Muscle of arm (tissue), 12 donors: ENCODE data around the gene TAS2R1. TPM values are rescaled to one million over a fixed set of nuclear protein-coding genes. Genes with fewer than 3 reads are reported as not detected.

ENCODE experiments used
- DNase-seq: peaks from one replicate; pipeline ENCODE4 v3.0.0-alpha.2; 2013
- polyA plus RNA-seq, 12 donors: library from polyadenylated mRNA; unstranded; fragments of 120-200 nt; gene quantifications; one replicate each; pipeline ENCODE4 v1.2.1, GENCODE V29; 2013; ENCODE audit not compliant: insufficient read length in 12 of 12

Gene TAS2R1
- polyA plus RNA-seq, 12 donors = 0.15 to 0.34 (median 0.18) TPM; not detected in 7

DNA sequence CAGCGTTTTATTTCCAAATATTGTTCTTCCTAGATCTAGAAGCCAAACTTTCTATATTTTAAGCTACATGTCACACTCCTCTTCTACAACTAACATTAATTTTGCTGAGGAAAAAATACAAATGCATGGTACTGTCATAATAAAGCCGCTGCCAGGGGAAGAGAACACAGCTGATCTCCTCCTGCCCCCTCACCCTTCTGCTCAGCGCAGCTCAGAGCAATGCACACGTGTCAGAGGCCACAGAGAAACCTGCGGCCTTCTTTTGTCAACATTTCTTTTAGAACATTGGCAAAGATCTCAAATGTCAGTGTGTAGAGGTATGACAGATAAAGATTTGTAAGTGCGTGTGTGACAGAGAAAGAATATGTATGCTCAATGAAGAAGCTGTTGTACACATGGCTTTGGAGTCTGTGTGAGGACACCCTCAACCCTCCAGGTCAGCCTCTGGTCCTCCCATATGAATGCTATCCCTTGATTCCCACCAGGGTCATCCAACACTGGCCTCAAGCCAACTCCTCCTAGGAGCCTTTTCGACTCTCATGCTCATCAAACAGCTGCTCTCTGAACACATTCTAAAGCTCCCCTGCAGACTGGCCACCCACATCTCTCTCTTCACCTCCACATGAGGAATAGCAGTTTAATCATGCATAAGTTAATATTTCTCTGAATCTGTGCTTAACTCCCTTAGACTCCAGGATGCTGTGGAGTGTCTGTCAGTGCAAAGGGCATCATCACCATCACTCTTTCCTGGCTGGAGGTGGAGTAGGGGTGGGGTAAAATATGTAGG, 40.9 kb downstream of the TAS2R1 start:
- no peak for DNase-seq

DNA sequence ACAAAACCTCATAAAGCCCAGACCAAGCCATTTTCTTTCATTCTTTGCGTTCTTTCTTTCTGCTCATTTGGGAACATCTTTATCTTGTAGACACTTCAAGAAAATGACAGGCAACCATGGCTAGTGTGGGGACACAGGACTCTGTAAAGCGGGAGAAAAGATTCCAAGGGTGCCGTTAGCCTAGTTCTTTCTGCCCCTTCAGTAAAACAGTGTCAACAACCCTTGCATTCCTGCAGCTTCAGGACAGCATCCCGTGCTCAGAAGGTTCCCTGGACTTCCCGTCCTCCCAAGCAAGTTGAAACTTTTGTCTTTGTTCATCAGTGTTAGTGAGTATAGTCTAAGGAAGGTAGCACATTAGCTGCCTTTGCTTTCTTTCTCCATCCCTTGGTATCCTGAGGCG, 41.9 kb downstream of the TAS2R1 start:
- no peak for DNase-seq

DNA sequence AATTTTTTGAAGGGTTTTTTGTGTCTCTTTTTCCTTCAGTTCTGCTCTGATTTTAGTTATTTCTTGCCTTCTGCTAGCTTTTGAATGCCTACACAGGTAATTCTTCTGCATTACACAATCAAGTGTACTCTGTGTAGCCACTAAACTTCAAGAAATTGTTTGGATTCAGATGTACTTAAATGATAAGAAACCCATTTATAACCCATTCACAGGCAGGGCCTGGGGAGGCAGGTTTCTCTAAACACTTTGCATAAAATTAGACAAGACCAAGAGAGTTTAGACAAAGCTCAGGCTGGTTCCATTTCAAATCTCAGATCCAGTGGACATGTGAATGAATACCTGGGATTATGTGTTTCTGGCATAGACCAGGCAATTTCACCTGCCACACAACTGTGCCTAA, 43.0 kb downstream of the TAS2R1 start:
- no peak for DNase-seq

DNA sequence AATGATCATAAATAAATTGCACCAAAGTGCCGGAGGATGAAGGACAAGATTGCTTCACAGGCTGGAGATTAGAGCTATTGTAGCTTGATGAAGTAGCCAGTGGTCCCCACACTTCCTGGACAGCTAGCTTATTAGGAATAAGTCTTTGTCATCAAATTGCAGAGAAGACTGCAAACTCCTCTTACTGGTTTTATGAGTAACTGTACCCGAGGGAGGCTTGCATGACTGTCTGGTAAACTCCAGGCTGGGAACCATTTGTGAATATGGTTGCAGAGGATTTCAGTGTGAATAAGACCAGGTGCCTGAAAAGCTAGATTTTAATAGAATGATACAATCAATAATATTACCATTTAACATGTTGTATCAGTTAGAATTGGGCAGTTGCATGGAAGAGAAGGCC, 47.7 kb downstream of the TAS2R1 start:
- DNase-seq = no peak

Other genes starting within 250 kb of the TAS2R1 start
- 10 to 100 TPM in 11 of 12 donors, not detected in 1; 28.2 to 49.1 (median 36.4) TPM for gene SEMA5A, start 84.3 kb downstream of the TAS2R1 start, polyA plus RNA-seq